Esophagus squamous epithelium (tissue), 4 donors: ENCODE results near the gene CDC42EP2.

Source experiments
- CTCF ChIP-seq, 6 experiments: fragments of 450-650 bp in 4 of 6; fragments of 200-600 bp in 2 of 6; sonication (generic) in 2 of 6; IDR thresholded peaks; one replicate each; pipeline ENCODE4 v1.5.1; 2016 to 2019; ENCODE audit warnings: antibody characterized with exemption in 6 of 6, mild to moderate bottlenecking in 4 of 6, moderate library complexity in 4 of 6
- POLR2A ChIP-seq, 4 donors: fragments of 450-650 bp; IDR thresholded peaks; one replicate each; pipeline ENCODE4 v1.6.1; 2017; ENCODE audit warnings: antibody characterized with exemption in 4 of 4, mild to moderate bottlenecking in 4 of 4, moderate library complexity in 3 of 4

GRCh38 chr11:65327021-65327420 is 12.4 kb downstream of the CDC42EP2 start:
- TF ChIP-seq CTCF (IDR thresholded peaks at IDR 0.05) (no peak), POLR2A (IDR thresholded peaks at IDR 0.05) (no peak)
